ENCODE results near the gene SLC35A5.

Gene SLC35A5

DNA sequence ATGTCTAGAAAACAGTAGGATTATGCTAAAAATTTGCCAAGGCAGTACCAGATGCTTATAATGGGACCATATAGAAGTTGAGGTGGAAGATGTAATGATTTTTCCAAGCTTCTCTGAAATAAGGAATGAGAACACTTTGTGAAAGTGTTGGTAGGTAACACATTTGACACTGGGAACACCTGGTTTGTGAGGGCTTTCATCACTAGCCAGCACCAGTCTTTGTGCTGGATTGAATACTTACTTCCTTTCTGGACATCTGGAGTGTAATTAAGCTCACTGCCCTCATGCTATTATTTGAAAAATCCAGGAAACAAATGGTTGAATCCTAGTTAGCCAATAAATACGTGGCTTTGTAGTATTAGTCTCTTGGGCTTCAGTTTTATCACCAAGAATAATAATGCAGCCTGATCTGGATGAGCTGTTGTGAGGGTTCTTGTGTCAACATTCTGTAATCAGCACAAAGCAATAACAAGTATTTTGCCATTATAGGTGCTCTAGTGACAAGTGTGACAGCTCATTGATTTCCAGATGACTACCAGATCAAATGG is 66.1 kb downstream of the SLC35A5 start:
- TF ChIP-seq GATA2 (IDR thresholded peaks at IDR 0.05; ENCODE audit: low read depth, low read length) = no peak
- TF ChIP-seq GATA3 (IDR thresholded peaks at IDR 0.05; ENCODE audit: low read depth, low read length) = no peak

DNA sequence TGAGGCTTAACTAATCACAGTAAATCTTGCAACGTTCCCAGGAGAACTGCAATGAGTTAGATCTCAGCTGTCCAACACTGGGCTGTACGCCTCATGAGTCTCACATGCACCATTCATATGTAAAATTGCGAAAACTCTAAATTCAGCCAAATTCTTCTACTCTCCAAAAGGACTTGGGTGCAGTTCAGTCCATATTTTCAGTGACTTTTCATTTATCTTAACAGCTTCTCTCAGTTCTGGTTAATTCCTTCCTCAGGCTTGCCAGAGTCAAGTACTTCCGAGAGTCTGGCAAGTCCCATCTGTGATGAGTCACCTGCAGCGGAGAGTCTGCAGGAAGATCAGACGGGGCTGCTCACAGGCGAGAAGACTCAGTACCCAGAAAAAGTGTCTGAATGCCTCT is 67.6 kb downstream of the SLC35A5 start:
- no peak for TF ChIP-seq GATA3 (IDR thresholded peaks at IDR 0.05; ENCODE audit: low read depth, low read length)
- TF ChIP-seq GATA2 (IDR thresholded peaks at IDR 0.05; ENCODE audit: low read depth, low read length) = no peak

DNA sequence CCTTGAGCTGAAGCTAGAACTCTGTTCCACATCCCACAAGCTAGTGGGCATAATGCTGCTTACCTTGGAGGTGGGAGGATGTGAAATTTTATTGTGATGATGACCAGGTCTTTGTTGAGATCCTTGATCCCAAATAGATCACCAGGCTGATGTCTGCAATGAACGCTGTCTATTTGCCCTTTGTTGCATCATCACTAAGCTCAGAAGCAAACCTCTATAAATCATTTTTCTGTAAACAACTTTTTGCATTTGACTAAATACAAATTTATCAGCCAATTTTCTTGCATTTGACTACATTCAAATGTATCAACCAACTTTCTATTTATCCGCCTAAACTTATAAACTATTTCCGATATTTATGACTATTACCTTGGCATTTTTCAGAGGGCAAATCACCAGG is 69.4 kb downstream of the SLC35A5 start:
- TF ChIP-seq GATA3 (IDR thresholded peaks at IDR 0.05; ENCODE audit: low read depth, low read length) (no peak), GATA2 (IDR thresholded peaks at IDR 0.05; ENCODE audit: low read depth, low read length) (no peak)

GRCh38 chr3:112632596-112632995 is 70.8 kb downstream of the SLC35A5 start:
- no peak for TF ChIP-seq GATA2 (IDR thresholded peaks at IDR 0.05; ENCODE audit: low read depth, low read length)
- TF ChIP-seq GATA3 (IDR thresholded peaks at IDR 0.05; ENCODE audit: low read depth, low read length) = no peak

DNA sequence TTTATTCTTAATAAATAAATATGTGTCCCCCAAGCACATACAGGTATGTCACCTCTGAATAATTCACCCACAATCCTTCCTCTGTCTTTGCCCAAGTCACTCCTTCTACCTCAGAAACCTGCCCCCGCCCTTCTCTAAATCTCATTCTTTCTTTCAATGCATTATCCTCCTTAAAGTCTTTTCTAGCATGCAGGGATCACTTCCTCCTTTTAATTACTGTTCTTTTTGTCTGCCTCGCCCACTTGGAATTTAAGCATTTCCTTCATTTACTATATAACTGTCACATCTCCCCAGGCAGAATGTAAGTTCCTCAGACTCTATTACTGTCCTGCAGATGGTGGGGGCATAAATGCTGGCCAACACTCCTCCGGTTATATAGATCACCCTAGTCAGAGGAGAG is 71.3 kb downstream of the SLC35A5 start:
- TF ChIP-seq GATA3 (IDR thresholded peaks at IDR 0.05; ENCODE audit: low read depth, low read length) = no peak
- no peak for TF ChIP-seq GATA2 (IDR thresholded peaks at IDR 0.05; ENCODE audit: low read depth, low read length)

DNA sequence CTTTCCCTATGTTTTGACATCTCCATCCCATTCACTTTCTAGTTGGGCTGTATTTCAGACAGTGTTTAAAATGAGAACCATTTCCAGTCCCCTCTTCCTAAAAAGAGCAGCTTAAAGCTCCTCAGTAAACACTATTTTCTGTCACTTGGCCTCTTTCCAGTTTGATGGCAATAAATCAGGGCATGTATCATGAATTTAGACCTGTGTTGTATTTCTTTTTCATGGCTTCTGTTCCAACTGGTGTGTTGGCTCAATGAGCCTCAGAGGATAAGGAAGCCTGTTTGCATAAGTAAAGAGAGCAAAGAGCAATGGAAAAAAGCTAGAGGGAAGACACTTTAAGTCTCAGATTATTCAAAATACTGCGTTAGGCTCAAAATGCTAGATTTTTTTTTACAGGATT is 71.9 kb downstream of the SLC35A5 start:
- no peak for TF ChIP-seq GATA3 (IDR thresholded peaks at IDR 0.05; ENCODE audit: low read depth, low read length)
- TF ChIP-seq GATA2 (IDR thresholded peaks at IDR 0.05; ENCODE audit: low read depth, low read length) = no peak

GRCh38 chr3:112634786-112635541 is 73.1 kb downstream of the SLC35A5 start:
- no peak for TF ChIP-seq GATA3 (IDR thresholded peaks at IDR 0.05; ENCODE audit: low read depth, low read length)
- TF ChIP-seq GATA2 (IDR thresholded peaks at IDR 0.05; ENCODE audit: low read depth, low read length) = no peak

All from SH-SY5Y (cell line).